Occipital lobe (tissue), 2 donors: ENCODE results near the gene FBN2. TPM values are rescaled to one million over a fixed set of nuclear protein-coding genes. Genes with fewer than 3 reads are reported as not detected.
"Not testable (repeated sequence)": the region's sequence is repeated elsewhere in the genome, so short reads cannot be mapped to it uniquely, and the experiment has no call there.

Experiments used
- DNase-seq: peaks from one replicate; lab custom pipeline; 2025; lab: John Stamatoyannopoulos, UW
- total RNA-seq: library from RNA; depleted of rRNA; stranded (reverse); fragments of >200 nt; gene quantifications from one replicate; pipeline ENCODE4 v1.2.3, GENCODE V29; 2014

The FBN2 gene
- total RNA-seq, 1 donor from 2014 or later, result 8.6 TPM

GRCh38 chr5:128535251-128535650 lies 2.8 kb downstream of the FBN2 start:
- no peak for DNase-seq

- DNase-seq, result no peak
Observed at GRCh38 chr5:128534726-128535125, 3.3 kb downstream of the FBN2 start.

GRCh38 chr5:128532776-128533175 lies 5.3 kb downstream of the FBN2 start:
- DNase-seq, result no peak

GRCh38 chr5:128532127-128532526 lies 5.9 kb downstream of the FBN2 start:
- DNase-seq, result no peak

GRCh38 chr5:128528637-128529255 lies 9.3 kb downstream of the FBN2 start:
- no peak for DNase-seq

GRCh38 chr5:128528126-128528525 lies 9.9 kb downstream of the FBN2 start:
- no peak for DNase-seq

GRCh38 chr5:128527077-128527476 lies 11.0 kb downstream of the FBN2 start:
- no peak for DNase-seq

GRCh38 chr5:128522336-128522735 lies 15.7 kb downstream of the FBN2 start:
- DNase-seq, result no peak

- no peak for DNase-seq
Observed at GRCh38 chr5:128519827-128520226, 18.2 kb downstream of the FBN2 start.

- no peak for DNase-seq
Observed at GRCh38 chr5:128516978-128517377, 21.1 kb downstream of the FBN2 start.

GRCh38 chr5:128513806-128514205 lies 24.2 kb downstream of the FBN2 start:
- DNase-seq, result no peak

- DNase-seq, result no peak
Observed at GRCh38 chr5:128512894-128513293, 25.2 kb downstream of the FBN2 start.

GRCh38 chr5:128506643-128507042 lies 31.4 kb downstream of the FBN2 start:
- DNase-seq, result no peak

- not testable (repeated sequence) for DNase-seq
Observed at GRCh38 chr5:128503727-128504126, 34.3 kb downstream of the FBN2 start.

GRCh38 chr5:128498844-128499455 lies 39.1 kb downstream of the FBN2 start:
- DNase-seq, result no peak

- no peak for DNase-seq
Observed at GRCh38 chr5:128494516-128494915, 43.5 kb downstream of the FBN2 start.

- DNase-seq, result no peak
Observed at GRCh38 chr5:128493657-128494329, 44.3 kb downstream of the FBN2 start.

GRCh38 chr5:128491291-128491690 lies 46.8 kb downstream of the FBN2 start:
- no peak for DNase-seq

- DNase-seq, result no peak
Observed at GRCh38 chr5:128490761-128491160, 47.3 kb downstream of the FBN2 start.

GRCh38 chr5:128487041-128487440 lies 51.0 kb downstream of the FBN2 start:
- no peak for DNase-seq

- no peak for DNase-seq
Observed at GRCh38 chr5:128483738-128484137, 54.3 kb downstream of the FBN2 start.

GRCh38 chr5:128480906-128481633 lies 57.0 kb downstream of the FBN2 start:
- no peak for DNase-seq
